ENCODE data around the gene TRIP10.

GRCh38 chr19:6707011-6707657 is 32.3 kb upstream of the TRIP10 start:
- TF ChIP-seq YY1 (IDR thresholded peaks at IDR 0.05; ENCODE audit: insufficient read depth, insufficient read length) (no peak), ZNF274 (IDR thresholded peaks at IDR 0.05; ENCODE audit: low read depth, low read length) (no peak)
